GM18909 (cell line): ENCODE measurements around the gene WNT7B.

Source experiments
- ATAC-seq: cut with Tn5 transposase; IDR thresholded peaks from one replicate; pipeline ENCODE4 v1.9.1; 2021; ENCODE audit warnings: mild to moderate bottlenecking; ENCODE audit not compliant: unreplicated experiment, poor library complexity

Gene WNT7B

DNA sequence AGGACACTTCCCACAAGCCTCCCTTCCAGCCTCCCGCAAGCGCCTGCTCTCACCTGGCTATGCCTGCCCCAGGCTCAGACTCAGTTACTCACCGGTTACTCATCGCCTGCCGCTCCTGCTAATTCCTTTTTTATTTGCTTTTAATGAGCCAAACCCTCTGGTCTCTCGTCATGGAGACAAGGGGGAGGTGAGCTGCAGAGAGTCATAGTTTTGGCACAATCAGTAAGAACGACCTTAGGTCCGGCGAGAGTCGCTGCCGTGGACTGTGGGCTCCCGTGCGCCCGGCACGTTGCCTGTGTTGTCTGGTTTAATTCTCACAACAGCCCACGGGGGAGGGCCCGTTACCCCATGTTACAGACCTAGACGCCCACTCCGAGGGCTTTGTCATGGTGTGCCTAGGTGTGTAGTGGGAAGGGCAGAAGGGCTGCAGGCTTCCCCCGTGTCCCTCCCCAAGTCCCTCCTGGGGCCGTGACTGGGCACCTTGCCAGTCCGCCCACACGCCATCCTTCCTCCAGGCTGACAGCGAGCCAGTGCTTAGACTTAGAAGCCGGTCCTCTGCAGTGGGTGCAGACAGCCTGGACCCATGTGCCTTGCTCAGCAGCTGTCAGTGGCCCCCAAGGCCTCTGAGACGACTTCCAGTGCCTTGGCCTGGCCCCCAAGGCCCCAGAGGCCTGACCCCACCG lies 42.2 kb downstream of the WNT7B start:
- no peak for ATAC-seq

DNA sequence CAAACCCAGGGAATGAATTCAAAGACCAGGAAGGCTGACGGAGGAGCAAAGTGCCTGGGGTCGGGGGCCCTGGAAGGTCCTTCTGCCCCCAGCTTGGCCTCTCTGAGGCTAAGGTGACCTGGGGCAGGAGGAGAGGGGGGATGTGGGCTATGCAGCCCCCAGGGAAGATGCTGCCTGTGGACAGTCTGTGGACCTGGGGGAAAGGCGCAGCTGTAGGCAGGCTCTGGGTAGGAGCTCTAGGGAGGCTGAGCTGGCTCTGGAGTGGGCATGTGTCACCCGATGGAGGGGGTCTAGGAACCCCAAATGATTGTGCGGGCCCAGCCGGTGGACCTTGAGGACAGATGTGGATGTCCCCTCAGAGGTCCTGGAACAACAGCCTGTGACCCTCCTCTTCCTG lies 42.8 kb downstream of the WNT7B start:
- ATAC-seq: no peak

DNA sequence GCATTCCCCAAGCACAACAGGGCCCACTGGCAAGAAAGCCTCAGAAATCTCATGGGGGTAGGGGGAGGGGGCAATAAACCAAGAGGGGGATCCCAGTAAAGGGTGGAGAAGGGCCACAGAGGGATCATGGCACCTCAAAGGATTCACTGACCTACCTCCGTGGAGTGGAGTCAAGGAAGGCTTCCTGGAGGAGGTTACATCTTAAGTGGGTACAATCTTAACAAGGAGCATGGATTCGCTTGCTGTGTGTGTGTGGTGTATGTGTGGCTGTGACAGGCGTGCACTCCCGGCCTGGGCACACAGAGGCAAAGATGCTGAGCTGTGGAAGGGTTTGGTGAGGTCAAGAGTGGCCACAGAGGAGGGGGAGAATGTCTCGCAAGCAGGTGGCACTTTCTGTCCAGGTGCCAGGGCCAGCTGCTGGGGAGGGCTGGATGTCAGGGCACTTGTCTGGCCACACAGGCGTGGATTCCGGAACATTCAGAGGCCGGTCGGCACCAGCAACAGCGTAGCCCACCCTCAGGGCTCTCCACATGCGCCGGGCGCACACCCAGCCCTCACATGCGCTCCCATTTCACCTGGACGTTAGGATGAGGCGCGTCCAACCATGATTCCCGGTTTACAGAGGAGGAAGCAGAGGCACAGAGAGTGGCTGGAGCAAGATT lies 43.3 kb downstream of the WNT7B start:
- ATAC-seq: no peak

DNA sequence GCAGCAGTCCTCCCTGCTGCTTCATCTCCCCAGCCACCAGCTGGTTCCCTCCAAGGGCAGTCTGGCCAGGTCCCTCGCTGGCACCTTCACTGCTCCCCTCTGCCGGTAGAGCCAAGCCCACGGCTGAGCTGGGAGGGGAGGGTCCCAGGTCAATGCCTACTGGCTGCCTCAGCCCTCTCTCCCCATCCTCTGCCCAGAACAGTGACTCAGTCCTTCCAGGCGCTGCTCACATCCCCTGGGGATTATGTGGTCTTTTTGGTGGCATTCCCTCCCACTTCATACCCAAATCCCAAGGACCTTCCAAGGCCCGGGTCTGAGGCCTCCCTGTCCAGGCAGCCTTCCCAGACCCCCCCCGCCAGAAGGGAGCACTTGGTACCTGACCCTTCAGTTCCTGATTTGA lies 44.9 kb downstream of the WNT7B start:
- ATAC-seq: no peak

GRCh38 chr22:45931042-45931441 lies 45.9 kb downstream of the WNT7B start:
- ATAC-seq: no peak

DNA sequence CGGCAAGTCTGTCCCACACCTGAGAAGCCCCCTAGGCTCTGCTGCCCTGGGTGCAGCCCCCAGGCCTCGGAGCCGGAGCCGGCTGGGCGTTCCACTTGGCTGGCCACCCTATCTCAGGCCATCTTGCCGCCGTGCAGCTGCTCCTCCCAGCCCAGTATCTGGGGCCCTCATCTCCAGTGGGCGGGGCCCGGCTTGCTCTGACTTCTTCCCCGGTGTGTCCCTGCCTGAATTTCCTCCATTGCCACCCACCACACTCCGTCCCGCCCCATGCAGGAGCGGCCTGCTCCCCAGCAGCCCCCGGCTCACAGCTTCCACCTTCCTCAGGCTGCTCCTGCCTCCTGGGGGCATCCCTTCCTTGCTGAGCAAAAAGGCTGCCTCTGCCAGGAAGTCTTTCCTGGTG lies 46.6 kb downstream of the WNT7B start:
- ATAC-seq: no peak

GRCh38 chr22:45929649-45930048 lies 47.3 kb downstream of the WNT7B start:
- ATAC-seq: no peak

DNA sequence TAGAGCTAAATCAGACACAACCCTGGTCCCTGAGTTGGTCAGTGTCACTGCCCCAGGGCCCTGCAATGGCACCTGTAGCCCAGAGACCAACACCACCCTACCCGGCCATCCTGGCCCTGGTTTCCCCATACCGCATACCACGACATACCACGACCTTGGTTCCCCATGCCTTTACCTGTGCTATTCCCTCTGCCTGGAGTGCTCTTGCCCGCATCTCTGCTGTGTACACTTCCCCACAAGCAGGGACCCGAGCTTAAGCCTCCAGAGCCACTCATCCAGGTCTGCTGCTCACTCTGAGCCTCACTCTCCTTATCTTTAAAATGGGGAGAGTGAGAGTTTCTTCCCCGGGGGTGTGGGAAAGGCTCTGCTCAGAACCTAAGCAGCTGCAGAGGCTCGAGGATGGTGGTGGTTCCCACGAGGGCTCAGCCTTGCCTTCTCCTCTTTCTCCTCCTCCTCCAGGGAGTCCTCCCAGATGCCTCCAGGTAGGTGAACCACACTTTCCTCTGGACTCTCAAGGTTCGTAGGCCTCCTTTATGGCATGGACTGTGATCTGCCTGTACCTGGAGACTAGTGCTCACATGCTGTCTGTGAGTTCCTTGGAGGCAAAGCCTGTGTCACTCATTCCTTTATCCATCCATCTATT lies 48.1 kb downstream of the WNT7B start:
- ATAC-seq: no peak

GRCh38 chr22:45927059-45927458 lies 49.9 kb downstream of the WNT7B start:
- no peak for ATAC-seq

DNA sequence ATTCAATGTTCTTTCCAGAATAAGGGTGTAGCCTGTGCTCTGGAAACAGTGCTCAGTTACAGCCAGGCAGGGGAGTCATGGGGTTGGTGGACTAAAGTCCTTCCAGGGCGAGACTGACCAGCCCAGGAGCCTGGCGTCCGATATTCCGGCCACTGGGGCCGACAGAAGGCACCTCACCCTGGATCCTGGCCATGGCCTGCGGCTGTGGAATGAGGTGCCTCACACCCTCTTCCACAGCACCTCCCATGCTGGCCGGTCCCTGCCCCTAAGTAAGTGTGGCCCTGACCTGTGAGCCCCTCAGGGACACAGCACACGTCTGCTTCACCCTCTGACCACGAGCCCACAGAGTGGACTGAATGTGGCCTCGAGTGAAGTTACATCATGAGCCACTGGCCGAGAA lies 50.5 kb downstream of the WNT7B start:
- ATAC-seq: no peak

DNA sequence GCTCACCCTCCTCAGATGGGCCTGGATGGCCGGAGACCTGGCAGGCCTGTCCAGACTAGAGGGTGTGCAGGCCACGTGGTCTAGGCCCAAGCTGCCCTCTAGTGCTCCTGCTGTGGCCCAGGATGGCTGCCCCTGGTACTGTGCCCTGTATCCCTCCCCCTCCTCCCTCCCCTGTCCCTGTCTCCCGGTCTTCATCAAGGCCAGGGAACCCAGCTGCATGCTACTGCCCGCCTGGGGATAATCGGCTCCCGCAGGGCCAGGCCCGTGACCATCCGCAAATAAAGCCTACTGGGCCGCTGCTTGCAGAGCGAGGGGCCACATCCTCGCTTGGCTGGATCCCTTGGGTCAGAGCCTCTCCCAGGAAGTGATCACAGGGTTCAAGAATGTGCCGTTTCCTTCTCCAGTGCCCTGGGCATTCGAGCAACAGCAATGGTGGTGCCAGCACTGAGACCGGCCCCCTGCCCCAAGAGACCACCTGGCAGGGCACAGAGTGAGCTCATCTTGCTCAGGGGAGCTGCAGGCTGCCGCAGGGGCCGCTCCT lies 51.1 kb downstream of the WNT7B start:
- ATAC-seq: no peak

DNA sequence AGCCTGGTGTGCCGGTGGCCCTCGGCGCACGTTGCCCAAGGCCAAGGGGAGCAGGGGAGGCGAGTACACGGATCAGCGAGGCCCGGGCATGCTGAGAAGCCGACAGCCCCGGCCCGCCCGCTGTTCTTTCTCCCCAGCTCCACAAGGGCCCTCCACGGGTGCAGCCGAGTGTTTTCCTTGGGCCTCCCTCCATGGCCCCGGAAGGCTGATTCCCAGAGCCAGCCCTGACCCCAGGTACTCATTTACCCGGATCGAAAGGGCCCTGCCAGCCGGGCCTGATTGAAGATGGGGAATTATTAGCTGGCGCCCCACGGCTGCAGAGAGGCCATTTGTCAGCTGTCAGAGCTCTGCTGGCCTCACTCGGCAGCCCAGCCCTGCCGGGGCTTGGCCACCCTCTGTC lies 53.1 kb downstream of the WNT7B start:
- no peak for ATAC-seq

- no peak for ATAC-seq
Measured at GRCh38 chr22:45923212-45923611, 53.8 kb downstream of the WNT7B start.

GRCh38 chr22:45922661-45923060 lies 54.3 kb downstream of the WNT7B start:
- no peak for ATAC-seq

- no peak for ATAC-seq
Measured at GRCh38 chr22:45922256-45922655, 54.7 kb downstream of the WNT7B start.

GRCh38 chr22:45919504-45920286 lies 57.3 kb downstream of the WNT7B start:
- no peak for ATAC-seq

GRCh38 chr22:45918459-45919370 lies 58.2 kb downstream of the WNT7B start:
- no peak for ATAC-seq

DNA sequence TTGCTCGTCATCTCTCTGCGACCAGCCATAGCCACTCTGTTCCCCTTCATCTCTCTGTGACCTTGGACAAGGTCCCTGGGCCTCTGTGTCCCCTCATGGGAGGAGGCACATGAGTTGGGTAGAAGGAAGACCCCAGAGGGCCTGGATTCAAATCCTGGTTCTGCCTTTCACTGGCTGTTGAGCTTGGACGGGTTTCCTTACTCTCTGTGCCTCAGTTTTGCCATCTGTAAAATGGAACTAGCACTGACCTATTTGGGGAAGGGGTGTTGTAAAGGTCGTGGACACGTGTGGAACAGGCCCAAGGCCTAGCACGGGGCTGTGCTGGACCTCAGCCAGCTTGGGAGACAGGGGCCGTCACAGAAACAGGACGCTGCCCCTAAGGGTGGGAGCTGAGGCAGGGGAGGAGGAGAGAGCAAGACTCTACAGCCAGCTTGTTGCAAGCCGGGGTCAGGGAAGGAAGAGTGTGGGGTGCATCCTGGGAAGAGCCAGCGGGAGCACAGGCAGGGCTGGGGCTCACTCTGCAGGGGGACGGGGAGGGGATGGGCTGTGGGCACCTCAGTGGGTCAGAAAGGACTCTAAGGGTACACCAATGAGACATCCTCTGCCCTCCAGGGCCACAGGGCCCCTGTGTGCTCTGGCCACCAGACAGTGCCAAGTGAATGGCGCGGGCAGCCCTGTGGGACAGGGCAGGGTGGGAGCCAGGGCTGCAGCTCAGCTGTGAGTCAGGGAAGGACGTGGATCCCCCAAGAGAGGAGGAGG lies 59.1 kb downstream of the WNT7B start:
- ATAC-seq: no peak

- ATAC-seq: no peak
Measured at GRCh38 chr22:45917146-45917545, 59.8 kb downstream of the WNT7B start.
